ENCODE measurements around the gene GLS.

The GLS gene

DNA sequence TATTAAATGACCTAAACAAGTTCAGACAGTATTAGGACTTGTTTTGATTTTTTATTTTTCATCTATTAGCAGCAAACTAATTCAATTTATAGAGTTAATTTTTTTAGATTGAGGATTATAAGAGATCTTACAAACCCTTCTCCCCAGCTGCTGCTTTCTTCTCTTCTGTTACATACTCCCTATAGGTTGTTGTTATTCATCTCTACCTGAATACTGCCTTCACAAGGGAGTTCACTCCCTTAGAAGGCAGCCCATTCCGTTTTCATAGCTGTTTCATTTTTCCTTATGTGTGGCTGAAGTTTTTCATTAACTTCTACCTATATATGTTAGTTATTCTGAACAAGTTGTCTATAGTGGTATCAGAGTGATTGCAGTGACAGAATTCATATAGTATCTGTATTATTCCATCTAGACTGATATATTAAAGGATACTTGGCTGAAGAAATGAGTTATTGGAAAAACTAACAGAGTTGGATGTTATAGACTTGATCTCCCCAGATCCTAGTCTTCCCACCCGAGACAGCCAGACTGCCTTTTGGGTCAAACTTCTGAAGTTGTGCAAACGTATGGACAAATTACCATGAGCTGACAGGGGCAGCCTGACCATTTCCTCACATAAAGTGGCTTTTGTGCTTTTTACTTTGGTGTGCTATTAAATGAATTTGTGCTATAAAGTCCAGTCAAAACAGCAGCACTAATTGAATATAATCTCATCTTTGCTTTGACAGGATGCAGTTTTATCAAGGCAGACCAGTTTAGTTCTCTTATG lies 8.7 kb downstream of the GLS start:
- Histone ChIP-seq H3K36me3 (ENCODE audit: control insufficient read depth, insufficient read depth, low read length, severe bottlenecking) (peaks cover 19% of the 10 kb centered on the region), H3K9ac (ENCODE audit: low read length) (peak overlapping the region; percentile 21), H3K9me3 (ENCODE audit: control insufficient read depth, low read length) (no peaks in the 10 kb centered on the region), H3K27me3 (replicated peaks; ENCODE audit: control insufficient read depth, insufficient read depth, low read length) (no peaks in the 10 kb centered on the region), H3K4me3 (ENCODE audit: low read length) (peak overlapping the region; percentile 65), H3K4me1 (ENCODE audit: control insufficient read depth, insufficient read depth, low read length) (peaks cover 55% of the 10 kb centered on the region)
- DNase-seq (ENCODE audit: low read depth): no peak

DNA sequence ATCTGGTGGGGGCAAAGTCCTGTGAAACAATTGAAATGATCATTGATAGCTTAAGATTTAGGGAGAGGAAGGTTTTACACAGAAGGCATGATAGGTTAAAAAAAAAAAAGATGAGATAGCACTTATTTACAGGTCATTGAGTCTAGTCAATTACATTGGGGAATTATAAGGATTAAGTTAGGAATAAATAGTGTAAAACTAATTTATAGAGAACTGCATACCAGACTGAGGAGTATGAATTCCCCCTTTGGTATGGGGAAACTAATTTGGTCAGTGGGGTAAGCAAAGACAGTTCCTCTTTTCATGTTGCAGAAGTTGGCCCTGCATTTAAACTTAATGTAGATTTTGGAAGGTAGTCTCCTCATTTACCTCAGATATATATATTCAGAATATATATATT lies 10.8 kb downstream of the GLS start:
- H3K27me3 ChIP-seq (replicated peaks; ENCODE audit: control insufficient read depth, insufficient read depth, low read length): no peaks in the 10 kb centered on the region
- no peak overlapping the region for H3K9ac ChIP-seq (ENCODE audit: low read length)
- H3K4me3 ChIP-seq (ENCODE audit: low read length): peak overlapping the region; percentile 44
- H3K9me3 ChIP-seq (ENCODE audit: control insufficient read depth, low read length): no peaks in the 10 kb centered on the region
- H3K4me1 ChIP-seq (ENCODE audit: control insufficient read depth, insufficient read depth, low read length): peaks cover 53% of the 10 kb centered on the region
- peaks cover 31% of the 10 kb centered on the region for H3K36me3 ChIP-seq (ENCODE audit: control insufficient read depth, insufficient read depth, low read length, severe bottlenecking)
- no peak for DNase-seq (ENCODE audit: low read depth)

DNA sequence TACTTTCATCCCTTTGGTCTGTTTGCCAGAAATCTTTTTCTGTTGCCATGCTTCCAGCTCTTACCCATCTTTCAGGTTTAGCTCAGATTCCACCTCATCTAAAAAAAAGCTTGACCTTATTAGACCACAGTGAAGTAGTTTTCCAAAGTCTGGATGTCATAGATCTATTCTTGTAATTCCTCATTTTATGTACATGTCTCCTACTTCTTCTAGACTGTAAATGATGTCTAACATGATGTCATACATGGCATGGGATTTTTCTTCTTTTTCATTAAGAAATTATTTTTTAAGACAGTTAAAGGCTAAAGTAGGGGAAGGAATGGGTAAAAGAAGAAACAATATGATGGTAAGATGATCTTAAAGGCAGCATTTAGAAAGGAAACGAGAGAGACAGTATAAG lies 11.3 kb downstream of the GLS start:
- Histone ChIP-seq H3K27me3 (replicated peaks; ENCODE audit: control insufficient read depth, insufficient read depth, low read length) (no peaks in the 10 kb centered on the region), H3K9ac (ENCODE audit: low read length) (peak overlapping the region; percentile 21), H3K4me3 (ENCODE audit: low read length) (peak overlapping the region; percentile 44), H3K9me3 (ENCODE audit: control insufficient read depth, low read length) (no peaks in the 10 kb centered on the region), H3K4me1 (ENCODE audit: control insufficient read depth, insufficient read depth, low read length) (peaks cover 53% of the 10 kb centered on the region), H3K36me3 (ENCODE audit: control insufficient read depth, insufficient read depth, low read length, severe bottlenecking) (peaks cover 37% of the 10 kb centered on the region)
- no peak for DNase-seq (ENCODE audit: low read depth)

DNA sequence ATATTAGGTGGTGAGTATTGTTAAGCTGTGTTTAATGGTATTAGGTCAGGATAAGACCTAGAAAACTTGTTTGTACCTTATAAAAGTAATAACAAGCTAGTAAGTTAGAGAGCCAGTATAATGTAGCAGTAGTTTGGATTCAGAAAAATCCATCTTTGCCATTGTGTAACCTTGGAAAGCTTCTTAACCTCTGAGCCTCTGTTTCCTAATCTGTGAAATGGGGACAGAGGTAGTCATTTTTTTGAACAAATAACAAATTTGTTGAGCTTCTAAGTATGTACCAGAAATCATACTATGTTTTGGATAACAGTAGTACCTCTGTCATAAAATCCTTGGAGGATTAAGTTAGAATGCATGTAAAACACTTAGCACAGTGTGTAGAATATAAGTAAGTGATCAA lies 12.5 kb downstream of the GLS start:
- H3K36me3 ChIP-seq (ENCODE audit: control insufficient read depth, insufficient read depth, low read length, severe bottlenecking): peaks cover 49% of the 10 kb centered on the region

DNA sequence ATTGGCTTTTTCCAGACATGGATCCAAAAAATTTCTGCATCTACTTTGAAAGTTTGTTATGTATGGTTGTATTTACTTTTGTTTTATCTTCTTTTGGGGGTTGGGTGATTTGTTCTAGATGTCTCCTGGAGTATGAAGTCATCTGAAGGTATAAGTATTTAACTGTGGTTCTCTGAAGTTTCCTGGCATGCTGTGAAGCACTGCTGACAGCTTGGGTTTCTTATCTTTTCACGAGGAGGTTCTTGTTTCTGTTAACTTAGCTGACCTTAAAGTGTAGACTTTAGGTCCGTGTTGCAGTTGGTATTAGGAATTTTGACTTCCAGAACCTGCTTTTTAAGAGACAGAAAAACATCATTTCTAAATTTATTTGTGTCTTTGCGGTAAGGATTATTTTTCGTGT lies 15.9 kb downstream of the GLS start:
- H3K27me3 ChIP-seq (replicated peaks; ENCODE audit: control insufficient read depth, insufficient read depth, low read length): no peaks in the 10 kb centered on the region
- peaks cover 22% of the 10 kb centered on the region for H3K4me1 ChIP-seq (ENCODE audit: control insufficient read depth, insufficient read depth, low read length)
- no peaks in the 10 kb centered on the region for H3K9me3 ChIP-seq (ENCODE audit: control insufficient read depth, low read length)
- no peak overlapping the region for H3K4me3 ChIP-seq (ENCODE audit: low read length)
- no peak for DNase-seq (ENCODE audit: low read depth)
- no peak overlapping the region for H3K9ac ChIP-seq (ENCODE audit: low read length)
- peaks cover 68% of the 10 kb centered on the region for H3K36me3 ChIP-seq (ENCODE audit: control insufficient read depth, insufficient read depth, low read length, severe bottlenecking)

More for the DNA sequence above, 12.5 kb downstream of the GLS start:
- Histone ChIP-seq H3K27me3 (replicated peaks; ENCODE audit: control insufficient read depth, insufficient read depth, low read length) (no peaks in the 10 kb centered on the region), H3K4me3 (ENCODE audit: low read length) (peak overlapping the region; percentile 3), H3K9ac (ENCODE audit: low read length) (peak overlapping the region; percentile 20), H3K9me3 (ENCODE audit: control insufficient read depth, low read length) (no peaks in the 10 kb centered on the region), H3K4me1 (ENCODE audit: control insufficient read depth, insufficient read depth, low read length) (peaks cover 40% of the 10 kb centered on the region)
- DNase-seq (ENCODE audit: low read depth): no peak

DNA sequence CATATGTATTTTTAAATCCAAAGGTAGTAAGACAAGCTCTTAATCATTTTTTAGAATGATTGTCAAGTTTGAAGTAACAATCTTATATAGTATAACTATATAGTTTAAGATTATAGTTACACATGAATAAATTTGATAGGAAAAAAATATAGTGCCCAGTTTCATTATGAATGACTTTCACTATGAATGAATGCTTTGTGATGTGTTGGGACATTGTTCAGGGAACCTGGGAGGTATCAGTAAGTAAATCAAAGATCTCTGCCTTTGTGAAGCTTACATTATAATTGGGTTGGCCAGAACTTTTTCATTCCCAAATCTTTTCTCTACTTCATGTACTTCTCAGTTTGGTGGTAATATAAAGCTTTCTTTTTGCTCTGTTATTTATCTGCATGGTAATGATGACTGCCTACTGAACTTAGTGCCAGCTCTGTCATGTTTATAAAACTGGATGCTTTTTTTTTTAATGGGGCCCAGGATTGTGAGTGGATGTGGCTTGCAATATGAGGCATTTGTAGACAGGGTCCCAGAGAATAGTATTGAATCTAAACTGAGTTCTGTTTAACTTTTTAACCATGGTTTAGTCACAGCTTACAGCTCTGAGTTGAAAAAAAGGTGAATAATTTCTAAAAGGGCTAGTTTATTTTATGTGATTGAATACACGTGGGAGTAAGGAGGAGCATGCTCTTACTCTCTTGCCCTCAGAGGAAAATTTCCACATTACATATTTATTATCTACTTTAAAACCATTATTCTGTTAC lies 23.3 kb downstream of the GLS start:
- Histone ChIP-seq H3K9ac (ENCODE audit: low read length) (no peak overlapping the region), H3K4me3 (ENCODE audit: low read length) (no peak overlapping the region), H3K4me1 (ENCODE audit: control insufficient read depth, insufficient read depth, low read length) (peaks cover 15% of the 10 kb centered on the region), H3K27me3 (replicated peaks; ENCODE audit: control insufficient read depth, insufficient read depth, low read length) (no peaks in the 10 kb centered on the region), H3K9me3 (ENCODE audit: control insufficient read depth, low read length) (no peaks in the 10 kb centered on the region), H3K36me3 (ENCODE audit: control insufficient read depth, insufficient read depth, low read length, severe bottlenecking) (peaks cover 95% of the 10 kb centered on the region)
- peak; percentile 30 for DNase-seq (ENCODE audit: low read depth)

DNA sequence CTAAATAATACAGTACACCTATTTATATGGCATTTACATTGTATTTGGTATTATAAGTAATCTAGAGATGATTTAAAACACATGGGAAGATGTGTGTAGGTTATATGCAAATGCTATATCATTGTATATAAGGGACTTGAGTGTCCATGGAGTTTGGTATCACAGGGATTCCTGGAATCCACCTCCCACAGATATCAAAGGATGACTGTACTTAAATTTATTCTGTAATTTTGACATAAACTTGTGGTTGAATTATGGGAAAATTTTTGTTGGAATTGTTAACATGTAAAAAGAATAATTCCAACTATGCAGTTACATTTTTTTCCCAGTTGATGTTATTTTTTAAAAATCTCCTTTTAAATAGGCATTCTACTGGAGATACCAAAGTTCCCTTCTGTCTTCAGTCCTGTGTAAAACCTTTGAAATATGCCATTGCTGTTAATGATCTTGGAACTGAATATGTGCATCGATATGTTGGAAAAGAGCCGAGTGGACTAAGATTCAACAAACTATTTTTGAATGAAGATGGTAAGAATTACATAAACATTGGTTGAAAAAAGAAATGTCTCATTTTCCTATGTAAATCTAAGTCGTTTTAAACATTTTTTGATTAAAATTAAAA lies 24.1 kb downstream of the GLS start:
- H3K4me1 ChIP-seq (ENCODE audit: control insufficient read depth, insufficient read depth, low read length): peaks cover 19% of the 10 kb centered on the region
- no peak overlapping the region for H3K9ac ChIP-seq (ENCODE audit: low read length)
- no peak overlapping the region for H3K4me3 ChIP-seq (ENCODE audit: low read length)
- H3K9me3 ChIP-seq (ENCODE audit: control insufficient read depth, low read length): no peaks in the 10 kb centered on the region
- H3K36me3 ChIP-seq (ENCODE audit: control insufficient read depth, insufficient read depth, low read length, severe bottlenecking): peaks cover 95% of the 10 kb centered on the region
- DNase-seq (ENCODE audit: low read depth): peak; percentile 51
- H3K27me3 ChIP-seq (replicated peaks; ENCODE audit: control insufficient read depth, insufficient read depth, low read length): no peaks in the 10 kb centered on the region

DNA sequence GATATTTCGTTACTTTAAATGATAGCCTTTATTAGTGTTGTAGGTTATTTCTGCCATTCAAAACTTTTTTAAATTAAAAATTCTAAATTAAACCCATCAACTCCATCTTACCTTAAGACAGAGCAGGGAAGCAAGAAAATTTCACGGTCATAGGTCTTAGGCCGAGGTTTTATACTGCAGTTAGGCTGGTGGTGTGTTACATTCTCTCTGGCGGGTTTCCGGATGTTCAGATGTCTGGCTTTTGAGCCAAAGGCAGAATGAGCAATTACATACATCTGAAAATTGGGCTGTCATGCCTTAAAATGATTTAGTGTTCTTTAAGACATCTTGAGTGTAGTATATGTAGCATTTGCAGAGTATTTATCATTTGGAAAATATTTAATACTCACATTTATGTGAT lies 27.9 kb downstream of the GLS start:
- no peaks in the 10 kb centered on the region for H3K9me3 ChIP-seq (ENCODE audit: control insufficient read depth, low read length)
- H3K36me3 ChIP-seq (ENCODE audit: control insufficient read depth, insufficient read depth, low read length, severe bottlenecking): peaks cover 88% of the 10 kb centered on the region
- DNase-seq (ENCODE audit: low read depth): no peak
- no peak overlapping the region for H3K4me3 ChIP-seq (ENCODE audit: low read length)
- H3K27me3 ChIP-seq (replicated peaks; ENCODE audit: control insufficient read depth, insufficient read depth, low read length): no peaks in the 10 kb centered on the region
- H3K9ac ChIP-seq (ENCODE audit: low read length): no peak overlapping the region
- H3K4me1 ChIP-seq (ENCODE audit: control insufficient read depth, insufficient read depth, low read length): peaks cover 50% of the 10 kb centered on the region

DNA sequence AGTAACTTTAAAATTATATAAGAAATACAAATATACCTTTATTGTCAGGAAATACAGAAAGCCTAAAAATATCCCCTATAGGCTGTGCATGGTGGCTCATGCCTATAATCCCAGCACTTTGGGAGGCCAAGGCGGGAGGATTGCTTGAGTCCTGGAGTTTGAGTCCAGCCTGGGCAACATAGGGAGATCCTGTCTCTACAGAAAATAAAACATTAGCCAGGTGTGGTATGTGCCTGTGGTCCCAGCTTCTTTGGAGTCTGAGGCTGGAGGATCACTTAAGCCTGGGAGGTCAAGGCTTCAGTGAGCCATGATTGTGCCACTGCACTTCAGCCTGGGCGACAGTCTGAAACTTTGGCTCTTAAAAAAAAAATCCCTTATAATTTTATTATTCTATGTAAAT lies 29.1 kb downstream of the GLS start:
- Histone ChIP-seq H3K4me3 (ENCODE audit: low read length) (no peak overlapping the region), H3K4me1 (ENCODE audit: control insufficient read depth, insufficient read depth, low read length) (peaks cover 42% of the 10 kb centered on the region), H3K36me3 (ENCODE audit: control insufficient read depth, insufficient read depth, low read length, severe bottlenecking) (peaks cover 88% of the 10 kb centered on the region), H3K9ac (ENCODE audit: low read length) (no peak overlapping the region), H3K27me3 (replicated peaks; ENCODE audit: control insufficient read depth, insufficient read depth, low read length) (no peaks in the 10 kb centered on the region), H3K9me3 (ENCODE audit: control insufficient read depth, low read length) (no peaks in the 10 kb centered on the region)
- no peak for DNase-seq (ENCODE audit: low read depth)

DNA sequence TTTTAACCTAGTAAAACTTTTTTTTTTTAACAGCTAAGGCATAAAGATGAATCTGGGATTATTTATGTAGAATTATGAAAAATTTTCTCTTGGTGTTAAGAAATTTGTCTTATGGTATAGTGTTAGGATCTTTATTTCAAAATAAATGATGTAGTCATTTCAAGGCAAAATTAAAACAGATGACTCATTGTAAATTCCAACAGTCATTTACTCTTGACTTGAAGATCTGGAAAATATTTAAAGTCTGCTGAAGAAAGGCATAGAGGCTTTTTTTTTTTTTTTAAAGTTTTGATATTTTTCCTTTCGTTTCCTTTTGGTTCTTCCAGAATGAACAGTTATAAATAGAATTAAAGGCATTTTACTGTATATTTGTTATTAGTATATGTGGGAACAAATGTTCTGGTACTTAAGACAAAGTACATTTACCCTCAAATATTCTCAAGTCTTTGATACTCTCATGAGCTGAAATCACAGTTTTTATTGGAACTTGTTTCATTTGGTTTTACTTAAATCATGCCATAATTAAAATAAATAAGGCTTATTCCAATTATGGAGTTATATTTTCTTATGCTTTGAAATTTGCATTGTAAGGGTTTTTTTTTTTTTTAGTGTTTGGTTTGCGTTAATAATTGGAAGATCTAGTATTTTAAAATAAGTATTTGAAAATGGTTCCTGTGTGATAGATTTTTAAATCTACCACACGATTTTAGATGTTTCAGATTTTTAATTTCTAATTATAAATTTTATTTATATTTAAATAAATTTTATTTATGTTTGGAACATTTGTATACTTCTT lies 29.9 kb downstream of the GLS start:
- DNase-seq (ENCODE audit: low read depth): peak; percentile 79
- no peaks in the 10 kb centered on the region for H3K27me3 ChIP-seq (replicated peaks; ENCODE audit: control insufficient read depth, insufficient read depth, low read length)
- H3K9me3 ChIP-seq (ENCODE audit: control insufficient read depth, low read length): no peaks in the 10 kb centered on the region
- peaks cover 87% of the 10 kb centered on the region for H3K36me3 ChIP-seq (ENCODE audit: control insufficient read depth, insufficient read depth, low read length, severe bottlenecking)
- peaks cover 41% of the 10 kb centered on the region for H3K4me1 ChIP-seq (ENCODE audit: control insufficient read depth, insufficient read depth, low read length)
- peak overlapping the region; percentile 54 for H3K4me3 ChIP-seq (ENCODE audit: low read length)
- H3K9ac ChIP-seq (ENCODE audit: low read length): peak overlapping the region; percentile 58

DNA sequence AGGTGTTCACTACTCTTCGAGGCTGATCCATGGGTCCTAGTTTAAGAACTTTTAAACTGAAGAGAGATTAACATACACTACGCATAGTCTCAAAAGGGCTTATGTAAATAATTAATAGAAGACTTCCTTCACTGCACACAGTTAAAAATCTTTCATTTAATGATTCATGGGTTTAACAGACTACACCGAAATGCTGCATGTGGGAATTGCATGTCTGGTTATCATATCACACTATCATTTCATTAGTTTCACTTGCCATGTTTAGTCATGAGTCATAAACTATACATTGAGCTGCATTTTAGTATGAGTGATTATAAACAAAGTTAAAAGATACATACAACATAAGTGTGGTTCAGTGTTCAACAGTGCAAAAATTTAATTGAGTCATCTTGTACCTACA lies 31.2 kb downstream of the GLS start:
- Histone ChIP-seq H3K4me3 (ENCODE audit: low read length) (no peak overlapping the region), H3K9ac (ENCODE audit: low read length) (no peak overlapping the region), H3K4me1 (ENCODE audit: control insufficient read depth, insufficient read depth, low read length) (peaks cover 41% of the 10 kb centered on the region), H3K36me3 (ENCODE audit: control insufficient read depth, insufficient read depth, low read length, severe bottlenecking) (peaks cover 86% of the 10 kb centered on the region), H3K9me3 (ENCODE audit: control insufficient read depth, low read length) (no peaks in the 10 kb centered on the region), H3K27me3 (replicated peaks; ENCODE audit: control insufficient read depth, insufficient read depth, low read length) (no peaks in the 10 kb centered on the region)
- DNase-seq (ENCODE audit: low read depth): peak; percentile 37

All from adipocyte (in vitro differentiated cells).